SHP77 treated with DMSO at 0.1 percent for 48 hours (cell line): ENCODE data around the gene XPA.
"Not testable (repeated sequence)": the region's sequence is repeated elsewhere in the genome, so short reads cannot be mapped to it uniquely, and the experiment has no call there.

Experiments used
- DNase-seq: peaks from one replicate; lab custom pipeline; 2025; lab: John Stamatoyannopoulos, UW

XPA gene

DNA sequence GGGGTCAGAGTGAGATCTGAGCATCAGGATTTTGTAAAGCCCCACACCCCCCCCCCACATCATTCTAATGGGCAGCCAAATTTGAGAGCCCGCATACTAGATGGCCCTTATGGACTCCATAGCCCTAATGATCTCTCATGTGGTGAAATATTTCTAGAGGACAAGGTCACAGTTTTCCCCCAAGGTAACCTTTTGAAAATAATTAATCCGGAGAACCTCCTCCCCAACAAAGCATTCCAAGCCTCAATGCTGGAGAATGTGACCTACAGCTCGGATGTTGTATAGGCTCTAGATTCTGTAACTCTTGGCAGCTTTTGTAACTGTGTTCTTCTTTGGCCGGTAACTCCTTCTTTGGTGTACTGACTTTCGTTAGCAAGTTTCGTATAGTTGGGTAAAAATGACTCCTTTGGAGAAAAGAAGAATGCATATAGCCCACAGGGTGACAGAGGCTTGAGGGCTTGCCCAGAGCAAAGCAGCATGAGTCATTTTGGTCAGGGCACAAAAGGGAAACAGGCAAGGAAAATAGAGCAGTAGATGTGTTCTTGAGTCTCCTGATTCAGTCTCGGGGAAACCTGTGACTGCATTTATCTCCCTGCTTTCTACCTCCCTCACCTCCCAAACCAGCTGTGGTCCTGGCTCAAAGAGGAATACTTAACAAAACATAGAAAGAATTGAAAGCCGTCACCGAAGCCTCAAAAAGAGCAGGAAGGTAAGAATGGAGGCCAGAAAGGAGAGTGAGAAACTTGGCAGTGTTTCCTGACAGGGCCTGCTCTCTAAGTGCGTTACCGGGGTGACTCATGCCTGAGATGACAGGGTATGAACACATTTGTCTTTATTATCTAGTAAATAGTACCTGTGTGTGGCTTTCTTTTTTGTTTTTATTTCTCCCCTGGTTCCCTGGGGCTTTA lies 6.6 kb upstream of the XPA start:
- no peak for DNase-seq

DNA sequence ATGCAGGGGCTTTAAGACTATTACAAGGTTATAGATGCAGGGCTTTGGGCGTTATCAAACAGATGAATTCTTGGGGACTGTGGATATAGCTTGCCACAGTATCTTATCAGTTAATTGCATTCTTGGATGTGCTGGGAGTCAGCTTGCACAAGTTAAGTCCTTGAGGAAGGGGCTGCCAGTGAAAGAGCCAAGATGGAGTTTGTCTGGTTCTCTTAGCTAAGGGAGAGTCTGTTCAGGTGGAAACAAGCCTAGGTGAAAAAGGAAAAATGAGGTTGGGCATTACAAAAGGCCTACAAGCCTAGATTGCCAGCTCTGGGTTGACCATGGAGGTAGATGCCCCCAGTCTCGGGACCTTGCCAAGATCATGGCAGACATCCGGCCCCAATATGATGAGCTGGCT lies 2.7 kb upstream of the XPA start:
- not testable (repeated sequence) for DNase-seq

GRCh38 chr9:97699281-97699680 lies 2.1 kb upstream of the XPA start:
- not testable (repeated sequence) for DNase-seq

DNA sequence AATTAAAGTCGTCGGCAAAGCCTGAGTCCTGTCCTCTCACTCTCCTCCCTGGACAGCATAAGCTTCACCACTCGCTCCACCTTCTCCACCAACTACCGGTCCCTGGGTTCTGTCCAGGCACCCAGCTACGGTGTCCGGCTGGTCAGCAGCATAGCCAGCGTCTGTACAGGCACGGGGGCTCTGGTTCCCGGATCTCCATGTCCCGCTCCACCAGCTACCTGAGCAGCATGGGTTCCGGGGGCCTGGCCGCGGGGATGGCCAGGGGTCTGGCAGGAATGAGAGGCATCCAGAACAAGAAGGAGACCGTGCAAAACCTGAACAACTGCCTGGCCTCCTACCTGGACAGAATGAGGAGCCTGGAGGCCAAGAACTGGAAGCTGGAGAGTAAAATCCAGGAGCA lies 1.7 kb upstream of the XPA start:
- no peak for DNase-seq

- DNase-seq, result no peak
Measured at GRCh38 chr9:97697837-97698236, 697 bp upstream of the XPA start.

- no peak for DNase-seq
Measured at GRCh38 chr9:97695995-97696802, 941 bp downstream of the XPA start.

- no peak for DNase-seq
Measured at GRCh38 chr9:97695390-97695789, 1.8 kb downstream of the XPA start.

GRCh38 chr9:97694769-97695168 lies 2.4 kb downstream of the XPA start:
- no peak for DNase-seq

DNA sequence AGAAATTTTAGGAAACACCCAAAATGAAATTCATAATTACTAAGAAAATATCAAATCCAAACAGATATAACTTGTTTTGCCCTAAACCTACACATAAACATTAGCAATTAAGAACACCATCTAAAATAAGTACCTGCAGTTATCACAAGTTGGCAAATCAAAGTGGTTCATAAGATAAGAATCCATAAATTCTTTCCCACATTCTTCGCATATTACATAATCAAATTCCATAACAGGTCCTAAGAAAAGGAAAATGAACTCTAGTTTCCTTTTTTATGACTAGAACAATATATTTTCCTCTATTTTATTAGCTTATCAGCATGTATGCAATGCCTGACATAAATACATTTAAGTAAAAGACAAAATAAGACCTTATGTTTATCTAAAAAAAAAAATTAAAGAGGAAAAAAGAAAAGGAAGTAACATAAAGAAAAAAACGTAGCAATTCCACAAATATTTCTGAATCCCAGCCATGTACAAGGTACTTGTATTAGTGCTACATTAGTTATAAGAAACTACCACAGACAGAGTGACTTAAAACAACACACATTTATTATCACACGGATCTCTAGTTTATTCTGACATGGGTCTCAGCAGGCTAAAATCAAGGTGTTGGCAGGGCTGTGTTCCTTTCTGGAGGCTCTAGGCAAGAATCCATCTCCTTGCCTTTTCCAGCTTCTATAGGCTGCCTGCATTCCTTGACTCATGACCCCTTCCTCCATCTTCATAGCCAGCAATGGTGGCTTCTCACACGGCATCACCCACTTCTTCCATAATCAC lies 7.5 kb downstream of the XPA start:
- no peak for DNase-seq

- no peak for DNase-seq
Measured at GRCh38 chr9:97688654-97689053, 8.5 kb downstream of the XPA start.

GRCh38 chr9:97682242-97682641 lies 14.9 kb downstream of the XPA start:
- no peak for DNase-seq

DNA sequence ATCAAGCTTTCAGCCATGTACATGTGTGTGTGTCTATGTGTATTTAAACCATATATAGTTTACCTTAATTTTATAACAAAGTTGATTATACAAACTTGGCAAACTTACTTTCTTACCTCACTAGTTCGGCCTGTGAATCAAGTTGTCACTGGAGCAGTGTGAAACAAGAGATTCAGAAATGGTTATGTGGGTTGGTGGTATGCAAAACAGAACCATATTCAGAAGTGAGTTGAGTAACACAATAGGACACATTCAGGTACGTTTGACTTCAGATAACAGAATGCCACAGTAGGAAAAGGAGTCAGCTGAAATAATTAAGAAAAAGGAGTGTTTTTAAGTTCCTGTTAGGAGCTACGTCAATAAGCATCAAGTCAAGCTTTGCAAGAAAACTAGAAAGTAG lies 21.5 kb downstream of the XPA start:
- DNase-seq, result no peak

DNA sequence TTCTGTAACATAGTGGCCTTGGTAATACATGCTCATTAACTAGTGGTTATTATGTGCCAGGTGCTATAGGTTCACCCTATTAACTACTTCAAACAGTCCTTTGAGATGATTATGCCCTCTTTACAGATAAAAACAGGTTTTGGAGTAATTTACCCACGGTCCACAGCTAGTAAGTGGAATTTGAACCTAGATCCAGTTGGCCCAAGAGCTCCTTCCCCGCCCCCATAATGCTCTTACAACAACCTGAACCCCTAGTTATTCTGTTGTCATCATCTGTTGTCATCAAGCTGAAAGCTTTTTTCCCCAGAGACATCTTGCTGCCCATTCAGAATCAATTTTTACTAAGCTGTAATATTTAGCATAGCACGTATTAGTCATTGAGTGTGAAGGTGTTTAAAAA lies 23.2 kb downstream of the XPA start:
- no peak for DNase-seq

DNA sequence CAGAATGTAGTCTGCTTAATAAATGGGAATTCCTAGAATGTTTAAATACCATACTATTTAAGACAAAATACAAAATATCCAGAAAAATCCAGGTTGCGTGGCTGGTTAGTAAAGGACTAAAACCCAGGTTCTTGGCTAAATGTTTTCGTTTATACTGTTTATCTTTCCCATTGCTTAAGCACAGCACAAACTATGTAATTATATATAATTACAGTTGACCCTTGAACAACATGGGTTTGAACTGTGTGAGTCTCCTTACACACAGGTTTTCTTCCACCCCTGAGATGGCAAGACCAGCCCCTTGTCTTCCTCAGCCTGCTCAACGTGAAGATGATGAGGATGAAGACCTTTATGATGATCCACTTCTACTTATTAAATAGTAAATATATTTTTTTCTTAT lies 24.7 kb downstream of the XPA start:
- DNase-seq, result no peak

- DNase-seq, result no peak
Measured at GRCh38 chr9:97670586-97670985, 26.6 kb downstream of the XPA start.

DNA sequence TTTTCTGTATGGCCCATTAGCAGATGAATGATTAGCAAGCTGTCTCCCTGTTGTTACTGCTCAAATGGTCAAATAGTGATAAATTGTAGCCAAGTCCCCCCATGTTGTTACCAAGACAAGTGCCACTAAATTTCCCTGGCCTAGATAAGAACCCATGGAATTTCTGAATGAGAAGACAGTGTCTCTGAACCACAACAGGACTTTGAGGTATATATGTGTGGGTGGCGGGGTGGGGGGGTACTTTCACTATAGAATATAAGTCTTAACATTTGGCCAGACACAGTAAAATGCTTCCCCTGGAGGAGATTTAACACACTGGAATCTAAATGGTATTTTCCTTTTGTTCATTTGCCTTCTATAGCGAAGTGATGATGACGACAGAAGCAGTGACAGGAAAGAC lies 28.7 kb downstream of the XPA start:
- DNase-seq, result no peak

DNA sequence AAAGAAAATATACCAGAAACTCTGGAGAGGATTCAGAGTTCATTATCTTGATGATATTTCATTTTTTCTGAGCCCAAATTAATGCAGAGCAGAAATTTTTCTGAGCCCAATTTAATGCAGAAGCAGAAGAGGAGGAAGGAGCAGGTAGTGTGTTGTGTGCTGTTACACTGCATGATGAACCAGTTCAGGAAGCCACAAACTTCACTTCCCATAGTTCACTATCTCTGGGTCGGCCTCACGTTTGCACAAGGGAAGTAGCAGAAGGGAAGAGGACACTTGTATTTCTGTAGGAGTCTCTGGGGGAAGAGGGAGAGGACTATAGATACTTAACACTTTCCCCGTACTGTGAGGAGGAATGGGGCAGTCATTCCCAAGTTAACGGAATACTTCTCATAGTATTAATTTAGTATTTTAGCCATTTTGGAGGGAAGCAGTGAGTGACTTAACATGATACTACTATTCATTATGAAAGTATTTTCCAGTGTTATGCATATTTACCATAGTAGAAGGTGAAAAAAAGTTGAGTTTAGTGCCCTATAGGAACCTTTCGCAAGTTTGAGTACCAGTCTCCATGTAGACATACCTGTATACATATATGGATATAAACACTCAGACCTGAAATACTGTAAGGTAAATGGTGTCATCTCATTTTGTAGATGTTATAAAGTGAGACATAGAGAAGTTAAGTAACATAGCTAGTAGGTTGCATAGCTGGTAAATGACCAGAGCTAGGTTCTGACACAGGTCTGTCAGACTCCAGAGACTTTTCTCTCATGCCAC lies 30.0 kb downstream of the XPA start:
- DNase-seq, result no peak

DNA sequence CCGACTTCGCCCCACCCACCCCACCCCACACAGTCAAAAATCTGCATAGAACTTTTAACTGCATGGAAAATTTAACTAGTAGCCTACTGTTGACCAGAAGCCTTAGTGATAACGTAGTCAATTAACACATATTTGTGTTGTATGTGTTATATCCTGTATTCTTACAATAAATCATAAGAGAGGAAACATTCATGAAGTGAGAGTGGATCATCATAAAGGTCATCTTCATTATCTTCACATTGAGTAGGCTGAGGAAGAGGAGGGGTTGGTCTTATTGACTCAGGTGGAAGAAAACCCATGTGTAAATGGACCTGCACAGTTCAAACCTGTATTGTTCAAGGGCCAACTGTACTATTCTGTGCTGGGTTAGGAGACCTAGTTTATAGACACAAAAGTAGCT lies 31.4 kb downstream of the XPA start:
- DNase-seq, result no peak

DNA sequence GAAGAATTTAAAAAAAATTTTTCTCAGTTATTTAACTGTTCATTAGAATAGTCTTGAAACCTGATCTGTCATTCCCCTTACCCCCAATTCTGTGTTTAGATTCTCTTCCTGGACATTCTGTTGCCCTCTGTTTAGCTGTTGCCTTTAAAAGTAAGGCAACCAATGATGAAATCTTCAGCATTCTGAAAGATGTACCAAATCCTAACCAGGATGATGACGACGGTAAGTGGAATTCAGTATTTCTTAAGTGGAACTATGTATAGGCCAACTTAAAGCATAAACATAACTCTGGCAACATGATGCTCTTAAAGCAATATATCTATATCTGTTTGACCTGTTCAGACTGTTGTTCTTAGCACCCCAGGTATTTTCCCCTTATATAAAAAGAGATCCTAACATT lies 36.3 kb downstream of the XPA start:
- no peak for DNase-seq

DNA sequence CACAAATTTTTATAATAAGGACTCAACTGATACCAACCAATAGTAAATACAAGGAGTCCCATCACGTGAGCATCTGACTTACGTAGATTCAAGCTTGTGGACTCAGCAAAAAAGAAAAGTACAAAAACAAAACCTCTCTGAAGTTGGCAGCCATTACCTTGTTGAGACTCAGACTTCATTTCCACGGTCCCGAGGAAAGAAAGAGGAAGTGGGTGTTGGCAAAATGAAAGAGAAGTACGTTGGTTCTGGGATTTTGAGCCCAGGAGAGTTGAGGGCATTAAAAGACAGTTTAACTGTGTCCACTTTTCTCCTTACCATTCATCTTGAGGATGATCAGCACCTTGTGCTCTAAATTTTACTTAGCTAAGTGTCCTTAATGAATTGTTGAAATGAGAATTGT lies 36.8 kb downstream of the XPA start:
- no peak for DNase-seq

GRCh38 chr9:97659771-97660170 lies 37.4 kb downstream of the XPA start:
- DNase-seq, result no peak

DNA sequence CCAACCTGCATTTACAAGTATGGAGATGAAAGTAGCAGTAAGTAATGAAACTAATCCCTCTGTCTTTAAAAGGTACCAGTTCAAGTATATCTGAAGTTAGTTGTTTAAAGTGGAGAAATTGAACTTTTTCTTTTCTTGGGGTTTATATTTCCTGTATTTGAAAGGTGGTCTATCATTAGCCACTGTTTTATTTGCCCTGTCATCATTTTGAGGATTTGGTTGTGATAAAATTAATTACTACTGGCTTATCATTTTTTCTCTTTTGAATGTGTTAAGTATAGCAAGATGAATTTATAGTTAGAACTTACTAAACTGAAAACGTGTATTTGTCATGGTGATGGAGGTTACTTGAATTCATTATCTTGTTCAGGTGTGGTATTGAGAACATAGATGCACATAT lies 38.4 kb downstream of the XPA start:
- DNase-seq, result no peak
